GM12873 (cell line): Measurements from ENCODE around the gene BCL6.

Source experiments
- CTCF ChIP-seq: IDR thresholded peaks from 2 replicates; pipeline ENCODE4 v1.5.1; 2012; ENCODE audit warnings: low read depth, mild to moderate bottlenecking, moderate library complexity, low read length, control low read depth; ENCODE audit not compliant: insufficient read depth; ENCODE audit errors: missing control alignments

BCL6 gene

GRCh38 chr3:187718802-187719201 lies 26.5 kb downstream of the BCL6 start:
- TF ChIP-seq CTCF = no peak

- no peak for TF ChIP-seq CTCF
Measured at GRCh38 chr3:187717572-187717971, 27.7 kb downstream of the BCL6 start.

GRCh38 chr3:187714404-187714979 lies 30.8 kb downstream of the BCL6 start:
- TF ChIP-seq CTCF = peak; percentile 95

GRCh38 chr3:187713504-187713903 lies 31.8 kb downstream of the BCL6 start:
- TF ChIP-seq CTCF = no peak

- TF ChIP-seq CTCF = peak; percentile 19
Measured at GRCh38 chr3:187709155-187709554, 36.1 kb downstream of the BCL6 start.

GRCh38 chr3:187708696-187709095 lies 36.6 kb downstream of the BCL6 start:
- no peak for TF ChIP-seq CTCF

GRCh38 chr3:187706971-187707370 lies 38.3 kb downstream of the BCL6 start:
- TF ChIP-seq CTCF = no peak
